Mesenchymal stem cell (in vitro differentiated cells and primary cell): Measurements from ENCODE around the gene DMAC2L.
"Not testable (repeated sequence)": the region's sequence is repeated elsewhere in the genome, so short reads cannot be mapped to it uniquely, and the experiment has no call there.

Source experiments
- DNase-seq: peaks from one replicate; pipeline ENCODE4 v3.0.0-alpha.2; 2013
- H2AFZ ChIP-seq: one replicate; pipeline ENCODE4 v1.6.1; 2013; ENCODE audit warnings: low read depth, mild to moderate bottlenecking, control low read depth, inconsistent platforms, low read length, moderate library complexity
- H2AK5ac ChIP-seq: 2 replicates; pipeline ENCODE4 v1.6.1; 2013; ENCODE audit warnings: low read length, moderate library complexity, mild to moderate bottlenecking, inconsistent platforms; ENCODE audit not compliant: severe bottlenecking
- H2BK120ac ChIP-seq: one replicate; pipeline ENCODE4 v1.6.1; 2013; ENCODE audit warnings: low read depth, mild to moderate bottlenecking, inconsistent platforms, low read length, moderate library complexity
- H2BK12ac ChIP-seq, 2 experiments: one replicate each; pipeline ENCODE4 v1.6.1; 2013; ENCODE audit warnings: inconsistent platforms in 2 of 2, low read length in 2 of 2, mild to moderate bottlenecking in 2 of 2, moderate library complexity in 2 of 2, control low read depth in 1 of 2
- H2BK15ac ChIP-seq: one replicate; pipeline ENCODE4 v1.6.1; 2013; ENCODE audit warnings: mild to moderate bottlenecking, low read depth, inconsistent platforms; ENCODE audit not compliant: poor library complexity, severe bottlenecking
- H2BK5ac ChIP-seq: 2 replicates; pipeline ENCODE4 v1.6.1; 2013; ENCODE audit warnings: low read depth, mild to moderate bottlenecking, low read length, control low read depth, inconsistent platforms; ENCODE audit not compliant: poor library complexity, severe bottlenecking
- H3K14ac ChIP-seq, 2 experiments: one replicate each; pipeline ENCODE4 v1.6.1; 2013; ENCODE audit warnings: inconsistent platforms in 2 of 2, low read length in 2 of 2, control low read depth in 1 of 2, mild to moderate bottlenecking in 1 of 2, moderate library complexity in 1 of 2
- H3K18ac ChIP-seq, 2 experiments: one replicate each; pipeline ENCODE4 v1.6.1; 2013; ENCODE audit warnings: inconsistent platforms in 2 of 2, low read length in 2 of 2, control low read depth in 1 of 2, low read depth in 1 of 2, mild to moderate bottlenecking in 1 of 2
- H3K23ac ChIP-seq, 2 experiments: one replicate each; pipeline ENCODE4 v1.6.1; 2013; ENCODE audit warnings: inconsistent platforms in 2 of 2, low read length in 2 of 2, mild to moderate bottlenecking in 2 of 2, moderate library complexity in 2 of 2, control low read depth in 1 of 2
- H3K27ac ChIP-seq: 2 replicates; pipeline ENCODE4 v1.5.1; 2013; ENCODE audit warnings: mild to moderate bottlenecking, moderate library complexity, low read length, control low read depth, inconsistent platforms; ENCODE audit not compliant: poor library complexity, severe bottlenecking
- H3K27me3 ChIP-seq, 2 experiments: 2 replicates each; pipeline versions ENCODE4 v1.6.1 to v1.7.0; 2013; ENCODE audit warnings: low read length in 2 of 2, mild to moderate bottlenecking in 2 of 2, moderate library complexity in 2 of 2, control low read depth in 1 of 2, inconsistent platforms in 1 of 2; ENCODE audit not compliant: control insufficient read depth in 1 of 2, insufficient read depth in 1 of 2
- H3K36me3 ChIP-seq, 2 experiments: 2 replicates each; pipeline versions ENCODE4 v1.6.1 to v1.7.0; 2013; ENCODE audit warnings: low read length in 2 of 2, control low read depth in 1 of 2, inconsistent platforms in 1 of 2, low read depth in 1 of 2, mild to moderate bottlenecking in 1 of 2; ENCODE audit not compliant: insufficient read depth in 2 of 2, control insufficient read depth in 1 of 2
- H3K4ac ChIP-seq, 2 experiments: one replicate each; pipeline ENCODE4 v1.6.1; 2013; ENCODE audit warnings: inconsistent platforms in 2 of 2, low read length in 2 of 2, mild to moderate bottlenecking in 2 of 2, moderate library complexity in 2 of 2, control low read depth in 1 of 2, low read depth in 1 of 2
- H3K4me1 ChIP-seq: 2 replicates; pipeline ENCODE4 v1.6.1; 2013; ENCODE audit warnings: low read depth, low read length, control low read depth; ENCODE audit not compliant: control insufficient read depth, insufficient read depth
- H3K4me2 ChIP-seq: 2 replicates; pipeline ENCODE4 v1.6.1; 2013; ENCODE audit warnings: low read length, mild to moderate bottlenecking, inconsistent platforms; ENCODE audit not compliant: poor library complexity, severe bottlenecking
- H3K4me3 ChIP-seq, 2 experiments: 2 replicates each; pipeline versions ENCODE4 v1.5.1 to v1.7.0; 2013; ENCODE audit warnings: low read length in 2 of 2, mild to moderate bottlenecking in 2 of 2, control low read depth in 1 of 2, low read depth in 1 of 2; ENCODE audit not compliant: insufficient read depth in 1 of 2
- H3K79me1 ChIP-seq: replicated peaks from 2 replicates; pipeline ENCODE4 v1.6.1; 2013; ENCODE audit warnings: mild to moderate bottlenecking, control low read depth, low read length, inconsistent platforms; ENCODE audit not compliant: poor library complexity, severe bottlenecking
- H3K9ac ChIP-seq: 2 replicates; pipeline ENCODE4 v1.7.0; 2013; ENCODE audit warnings: mild to moderate bottlenecking, low read length, moderate library complexity
- H3K9me3 ChIP-seq: 2 replicates; pipeline ENCODE4 v1.7.0; 2013; ENCODE audit warnings: mild to moderate bottlenecking, low read length; ENCODE audit not compliant: control insufficient read depth
- H4K8ac ChIP-seq: one replicate; pipeline ENCODE4 v1.6.1; 2013; ENCODE audit warnings: inconsistent platforms, mild to moderate bottlenecking, low read length, moderate library complexity
- H4K91ac ChIP-seq: one replicate; pipeline ENCODE4 v1.6.1; 2013; ENCODE audit warnings: mild to moderate bottlenecking, low read length, inconsistent platforms
- WGBS: methylation state at CpG from one replicate; pipeline ENCODE4 v1.1.7; 2013; ENCODE audit warnings: mixed read lengths; 5-methylcytosine and 5-hydroxymethylcytosine counted together

Gene DMAC2L

GRCh38 chr14:50364792-50365191 is 52.7 kb downstream of the DMAC2L start:
- Histone ChIP-seq H3K14ac (no peak overlapping the region), H3K4ac (no peak overlapping the region), H4K8ac (no peak overlapping the region), H3K9ac (no peak overlapping the region), H2BK15ac (no peak overlapping the region), H3K4me3 (no peak overlapping the region), H2AK5ac (no peak overlapping the region), H3K27me3 (no peaks in the 10 kb centered on the region), H3K23ac (no peak overlapping the region), H3K9me3 (no peaks in the 10 kb centered on the region), H3K4me2 (no peak overlapping the region), H2BK12ac (no peak overlapping the region), H3K27ac (no peak overlapping the region), H2BK5ac (no peak overlapping the region), H3K18ac (no peak overlapping the region), H2AFZ (no peak overlapping the region), H3K4me1 (peaks cover 2% of the 10 kb centered on the region), H3K36me3 (peaks cover 0 to 3% of the 10 kb centered on the region in 2 experiments), H3K79me1 (no peaks in the 10 kb centered on the region), H2BK120ac (no peak overlapping the region), H4K91ac (no peak overlapping the region)
- no peak for DNase-seq
- WGBS: 98% methylated on average over 1 of the region's 1 CpG

DNA sequence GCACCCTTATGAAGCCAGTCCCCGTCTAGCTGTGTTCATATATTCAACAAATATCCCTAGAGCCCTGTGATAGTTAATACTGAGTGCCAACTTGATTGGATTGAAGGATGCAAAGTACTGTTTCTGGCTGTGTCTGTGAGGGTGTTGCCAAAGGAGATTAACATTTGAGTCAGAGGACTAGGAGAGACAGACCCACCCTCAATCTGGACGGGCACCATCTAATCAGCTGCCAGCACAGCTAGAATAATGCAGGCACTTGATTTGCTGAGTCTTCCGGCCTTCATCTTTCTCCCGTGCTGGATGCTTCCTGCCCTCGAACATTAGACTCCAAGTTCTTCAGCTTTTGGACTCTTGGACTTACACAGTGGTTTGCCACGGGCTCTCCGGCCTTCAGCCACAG is 53.4 kb downstream of the DMAC2L start:
- H3K4me1 ChIP-seq, H2BK15ac ChIP-seq, H3K4me3 ChIP-seq, H3K9ac ChIP-seq, H3K27me3 ChIP-seq, H4K8ac ChIP-seq, H3K14ac ChIP-seq, H4K91ac ChIP-seq, H2BK120ac ChIP-seq, DNase-seq, H2BK5ac ChIP-seq, H3K9me3 ChIP-seq, H2AK5ac ChIP-seq, H3K36me3 ChIP-seq, H3K4ac ChIP-seq, H3K18ac ChIP-seq, H3K27ac ChIP-seq, H3K79me1 ChIP-seq, H3K23ac ChIP-seq, H3K4me2 ChIP-seq, H2AFZ ChIP-seq, H2BK12ac ChIP-seq: not testable (repeated sequence)
- 97% methylated on average over 6 of the region's 7 CpGs for WGBS

- no peak overlapping the region for H3K23ac ChIP-seq
- no peak for DNase-seq
- no peak overlapping the region for H3K4me2 ChIP-seq
- H3K4me3 ChIP-seq: no peak overlapping the region
- no peak overlapping the region for H2AFZ ChIP-seq
- no peaks in the 10 kb centered on the region for H3K27me3 ChIP-seq
- H2BK120ac ChIP-seq: no peak overlapping the region
- peak overlapping the region in 1 of 2 experiments; percentile 2 for H3K18ac ChIP-seq
- no peak overlapping the region for H2AK5ac ChIP-seq
- no peak overlapping the region for H3K4ac ChIP-seq
- H2BK15ac ChIP-seq: no peak overlapping the region
- no peak overlapping the region for H3K9ac ChIP-seq
- H3K9me3 ChIP-seq: no peaks in the 10 kb centered on the region
- no peak overlapping the region for H3K27ac ChIP-seq
- H3K4me1 ChIP-seq: peaks cover 2% of the 10 kb centered on the region
- no peak overlapping the region for H3K14ac ChIP-seq
- no peak overlapping the region for H2BK5ac ChIP-seq
- no peaks in the 10 kb centered on the region for H3K79me1 ChIP-seq
- WGBS: 89% methylated on average over 3 of the region's 3 CpGs
- H4K8ac ChIP-seq: no peak overlapping the region
- H3K36me3 ChIP-seq: peaks cover 0 to 3% of the 10 kb centered on the region in 2 experiments
- no peak overlapping the region for H4K91ac ChIP-seq
- no peak overlapping the region for H2BK12ac ChIP-seq
These were observed 54.0 kb downstream of the DMAC2L start for GRCh38 chr14:50366115-50366514.

DNA sequence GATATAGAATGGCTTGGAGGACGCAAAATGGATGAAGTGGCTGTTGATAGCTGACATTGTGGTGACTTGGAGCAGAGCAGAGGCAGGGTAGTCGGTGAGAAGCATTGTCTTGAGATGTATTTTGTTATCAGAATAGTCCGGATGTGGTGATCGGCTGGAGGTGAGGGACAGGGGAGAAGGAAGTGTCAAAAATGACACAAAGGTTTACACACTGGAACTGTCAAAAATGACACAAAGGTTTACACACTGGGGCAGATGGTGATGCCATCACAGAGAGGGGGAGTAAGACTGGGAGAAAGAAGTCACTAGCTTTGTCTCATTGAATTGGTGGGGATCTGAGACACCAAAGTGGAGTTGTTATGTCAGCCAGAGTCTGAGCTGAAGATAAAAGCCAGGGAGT is 54.5 kb downstream of the DMAC2L start:
- H3K4me1 ChIP-seq: peaks cover 2% of the 10 kb centered on the region
- no peak overlapping the region for H2AFZ ChIP-seq
- H2BK15ac ChIP-seq: no peak overlapping the region
- no peak overlapping the region for H4K8ac ChIP-seq
- H3K27ac ChIP-seq: no peak overlapping the region
- H3K27me3 ChIP-seq: no peaks in the 10 kb centered on the region
- no peak overlapping the region for H3K4me2 ChIP-seq
- H4K91ac ChIP-seq: no peak overlapping the region
- no peak overlapping the region for H3K18ac ChIP-seq
- H3K9ac ChIP-seq: no peak overlapping the region
- no peak for DNase-seq
- H3K4ac ChIP-seq: no peak overlapping the region
- no peak overlapping the region for H2AK5ac ChIP-seq
- peaks cover 0 to 3% of the 10 kb centered on the region in 2 experiments for H3K36me3 ChIP-seq
- no peak overlapping the region for H2BK120ac ChIP-seq
- no peaks in the 10 kb centered on the region for H3K9me3 ChIP-seq
- H3K4me3 ChIP-seq: no peak overlapping the region
- no peak overlapping the region for H2BK5ac ChIP-seq
- no peak overlapping the region for H3K14ac ChIP-seq
- 96% methylated on average over 4 of the region's 4 CpGs for WGBS
- H3K79me1 ChIP-seq: no peaks in the 10 kb centered on the region
- no peak overlapping the region for H2BK12ac ChIP-seq
- no peak overlapping the region for H3K23ac ChIP-seq
